Ishikawa (cell line): ENCODE data around the gene ATF3.
A peak's percentile ranks its signal among the peaks of the same experiment; 100 is the strongest.

Experiments
- CEBPB ChIP-seq: IDR thresholded peaks from 2 replicates; pipeline ENCODE4 v1.6.1; 2012
- CREB1 ChIP-seq: IDR thresholded peaks from 2 replicates; pipeline ENCODE4 v1.6.1; 2012; ENCODE audit warnings: low read depth
- EGR1 ChIP-seq: IDR thresholded peaks from 2 replicates; pipeline ENCODE4 v1.6.1; 2012
- EP300 ChIP-seq: IDR thresholded peaks from 2 replicates; pipeline ENCODE4 v1.6.1; 2012; ENCODE audit warnings: borderline replicate concordance
- FOXM1 ChIP-seq: IDR thresholded peaks from 2 replicates; pipeline ENCODE4 v1.6.1; 2012; ENCODE audit warnings: low read depth, borderline replicate concordance
- MAX ChIP-seq: IDR thresholded peaks from 2 replicates; pipeline ENCODE4 v1.6.1; 2012
- NFIC ChIP-seq: IDR thresholded peaks from 2 replicates; pipeline ENCODE4 v1.6.1; 2012
- RAD21 ChIP-seq: IDR thresholded peaks from 2 replicates; pipeline ENCODE4 v1.6.1; 2012; ENCODE audit warnings: low read depth
- REST ChIP-seq: IDR thresholded peaks from 2 replicates; pipeline ENCODE4 v1.6.1; 2012; ENCODE audit warnings: low read depth, mild to moderate bottlenecking
- TAF1 ChIP-seq: IDR thresholded peaks from 2 replicates; pipeline ENCODE4 v1.6.1; 2012; ENCODE audit warnings: low read depth, mild to moderate bottlenecking
- TCF12 ChIP-seq: IDR thresholded peaks from 2 replicates; pipeline ENCODE4 v1.6.1; 2012; ENCODE audit warnings: low read depth
- TEAD4 ChIP-seq: IDR thresholded peaks from 2 replicates; pipeline ENCODE4 v1.6.1; 2012
- USF1 ChIP-seq: IDR thresholded peaks from 2 replicates; pipeline ENCODE4 v1.6.1; 2012
- YY1 ChIP-seq: IDR thresholded peaks from 2 replicates; pipeline ENCODE4 v1.6.1; 2012; ENCODE audit warnings: low read depth
- ZBTB7A ChIP-seq: IDR thresholded peaks from 2 replicates; pipeline ENCODE4 v1.6.1; 2012; ENCODE audit warnings: low read depth

ATF3 gene

GRCh38 chr1:212668477-212668876, 59.9 kb downstream of the ATF3 start:
- TF ChIP-seq NFIC, result no peak
- TF ChIP-seq EP300, result no peak
- no peak for TF ChIP-seq TEAD4
- no peak for TF ChIP-seq CREB1

- TF ChIP-seq ZBTB7A (no peak), RAD21 (peak; percentile 48; the same call in 1 of the 2 replicates)
Observed at GRCh38 chr1:212669102-212669501, 60.5 kb downstream of the ATF3 start.

GRCh38 chr1:212669600-212669999, 61.0 kb downstream of the ATF3 start:
- no peak for TF ChIP-seq FOXM1
- TF ChIP-seq TEAD4, result no peak
- no peak for TF ChIP-seq NFIC
- no peak for TF ChIP-seq CREB1
- no peak for TF ChIP-seq REST
- TF ChIP-seq RAD21, result no peak
- TF ChIP-seq YY1, result no peak
- TF ChIP-seq EP300, result no peak
- TF ChIP-seq MAX, result no peak

GRCh38 chr1:212670301-212670700, 61.7 kb downstream of the ATF3 start:
- no peak for TF ChIP-seq TEAD4
- TF ChIP-seq USF1, result no peak
- TF ChIP-seq TCF12, result no peak
- no peak for TF ChIP-seq RAD21
- no peak for TF ChIP-seq EP300
- TF ChIP-seq EGR1, result no peak
- TF ChIP-seq NFIC, result no peak
- no peak for TF ChIP-seq FOXM1
- TF ChIP-seq TAF1, result no peak
- TF ChIP-seq CREB1, result no peak
- TF ChIP-seq REST, result no peak
- no peak for TF ChIP-seq ZBTB7A
- TF ChIP-seq YY1, result no peak
- TF ChIP-seq MAX, result no peak
- no peak for TF ChIP-seq CEBPB
